DMS153 treated with DMSO at 0.1 percent for 48 hours (cell line): ENCODE data around the gene FAM24B.
"Not testable (repeated sequence)": the region's sequence is repeated elsewhere in the genome, so short reads cannot be mapped to it uniquely, and the experiment has no call there.

Source experiments
- DNase-seq: peaks from one replicate; lab custom pipeline; 2025; ENCODE audit not compliant: unreplicated experiment; lab: John Stamatoyannopoulos, UW

The FAM24B gene, protein sequence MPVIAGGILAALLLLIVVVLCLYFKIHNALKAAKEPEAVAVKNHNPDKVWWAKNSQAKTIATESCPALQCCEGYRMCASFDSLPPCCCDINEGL

DNA sequence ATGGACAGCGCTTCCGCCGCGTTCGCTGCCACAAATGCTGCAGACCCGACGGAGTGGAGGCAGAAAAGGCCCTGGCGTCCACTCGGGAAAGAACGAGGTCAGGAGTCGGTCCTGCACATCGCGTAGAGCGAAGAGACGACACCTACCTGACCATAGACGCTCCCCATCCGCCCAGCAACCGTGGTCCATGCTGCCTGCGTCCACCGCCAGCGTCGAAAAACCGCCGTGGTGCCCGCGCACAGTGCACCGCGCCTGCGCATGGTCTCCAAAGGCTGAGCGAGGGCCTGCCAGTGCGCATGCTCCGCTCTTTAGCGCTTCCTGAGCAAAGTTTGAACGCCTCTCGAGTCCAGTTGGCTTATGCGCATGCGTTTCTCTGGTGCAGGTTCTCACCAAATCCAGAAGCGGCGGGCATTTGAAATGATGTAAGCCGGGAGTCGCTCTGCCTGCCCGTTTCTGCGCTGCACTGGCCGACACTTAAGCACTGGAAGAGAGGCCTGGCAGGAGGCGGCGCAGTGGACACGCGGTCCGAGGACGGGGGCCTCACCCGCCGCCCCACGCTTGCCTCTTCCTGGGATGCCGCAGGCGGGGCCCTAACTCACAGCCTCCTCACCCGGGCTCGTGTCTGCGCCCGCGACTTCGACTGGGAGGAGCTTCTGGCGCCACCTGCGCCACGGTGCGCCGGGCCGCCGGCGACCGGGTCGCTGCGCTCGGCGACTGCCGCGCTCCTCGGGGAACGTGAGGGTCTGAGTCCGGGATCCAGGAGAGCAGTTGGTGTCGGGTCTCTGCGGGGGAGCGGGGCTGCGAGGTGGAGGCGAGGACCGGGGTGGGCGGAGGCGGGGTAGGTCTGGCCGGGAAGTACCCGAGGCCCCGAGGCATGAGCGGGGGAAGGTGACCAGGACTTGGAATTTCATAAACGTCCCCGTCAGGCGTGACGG is at the start of gene FAM24B:
TSS of gene FAM24B (minus strand) at position 243 of the 935 bp plus-strand sequence. CDS start 29,066 bp downstream, outside the sequence.
- DNase-seq, result peak; percentile 99

DNA sequence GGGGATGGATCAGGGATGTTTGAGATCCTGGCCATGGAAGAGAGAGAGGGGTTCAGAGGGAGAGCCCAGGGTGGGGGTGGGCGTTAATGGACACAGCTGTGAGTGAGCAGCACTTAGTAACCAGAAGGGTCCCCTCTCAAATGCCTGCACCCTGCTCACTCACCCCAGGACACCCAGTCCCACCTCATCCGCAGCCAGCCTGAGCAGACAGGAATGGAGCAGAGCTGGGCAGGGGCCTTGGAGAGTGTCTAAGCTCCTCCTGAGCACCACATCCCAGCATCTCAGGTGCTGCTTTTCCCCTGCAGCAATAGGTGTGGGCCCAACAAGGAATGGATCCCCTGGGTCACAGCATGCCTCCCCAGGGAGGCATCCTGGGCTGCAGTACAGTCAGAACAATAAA is 36.3 kb upstream of the FAM24B start:
- DNase-seq, result no peak

DNA sequence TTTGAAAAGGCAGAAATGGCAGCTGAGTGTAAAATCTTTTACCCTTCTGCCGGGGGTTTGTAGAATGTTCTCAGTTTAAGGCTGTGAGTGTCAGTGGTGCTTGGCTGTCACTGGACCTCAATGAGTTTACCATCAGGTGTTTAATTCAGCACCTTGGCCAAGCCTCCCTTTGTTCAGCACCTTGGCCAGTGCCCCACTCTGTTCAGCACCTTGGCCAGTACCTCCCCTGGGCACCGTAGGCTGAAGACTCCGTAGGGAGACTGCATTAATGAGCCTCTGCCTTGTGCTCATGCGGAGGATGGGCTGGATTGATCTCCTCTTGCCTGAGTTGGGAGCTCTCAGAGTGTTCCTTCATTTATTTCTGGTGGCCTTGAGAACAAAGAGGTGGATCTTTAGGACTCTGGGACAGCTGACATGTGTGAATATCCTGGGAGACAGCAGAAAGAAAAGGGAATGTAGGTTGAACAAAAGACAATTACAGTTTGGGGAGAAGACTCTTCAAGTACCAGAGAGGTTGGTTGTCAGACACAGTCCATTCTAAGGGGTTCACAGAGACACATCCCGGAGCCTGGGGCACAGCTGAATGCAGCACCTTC is 32.6 kb upstream of the FAM24B start:
- no peak for DNase-seq

DNA sequence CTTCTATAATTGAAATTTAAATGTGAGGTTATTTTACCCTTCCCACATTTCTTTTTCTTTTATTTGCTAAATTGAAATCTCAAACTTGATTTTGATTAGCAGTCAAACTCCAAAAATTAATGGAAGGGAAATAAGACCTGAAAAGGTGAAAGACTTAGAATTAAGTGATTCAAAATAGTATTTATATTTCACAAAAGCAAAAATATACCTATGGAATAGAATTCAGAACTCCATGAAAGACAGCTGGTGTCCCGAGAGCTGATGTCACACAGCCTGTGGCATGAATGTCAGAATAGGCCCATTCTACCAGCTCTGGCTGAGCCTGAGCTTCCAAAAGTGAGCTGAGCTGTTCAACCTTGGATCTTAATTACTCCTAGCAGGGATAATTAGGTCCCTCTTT is 30.9 kb upstream of the FAM24B start, which contains the start of gene FAM24A:
TSS of gene FAM24A (plus strand) at position 301 of the 400 bp plus-strand sequence. CDS start 1,025 bp downstream, outside the sequence.
- no peak for DNase-seq

DNA sequence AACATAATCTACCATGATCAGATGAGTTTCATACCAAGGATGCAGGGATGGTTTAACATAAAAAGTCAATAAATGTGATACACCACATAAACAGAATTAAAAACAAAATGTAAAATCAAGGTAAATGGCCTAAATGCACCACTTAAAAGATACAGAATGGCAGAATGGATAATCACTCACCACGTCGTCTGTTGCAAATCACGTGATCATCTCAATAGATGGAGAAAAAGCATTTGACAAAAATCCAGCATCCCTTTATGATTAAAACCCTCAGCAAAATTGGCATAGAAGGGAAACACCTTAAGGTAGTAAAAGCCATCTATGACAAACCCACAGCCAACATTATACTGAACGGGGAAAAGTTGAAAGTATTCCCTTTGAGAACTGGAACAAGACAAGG is 24.5 kb upstream of the FAM24B start:
- DNase-seq, result not testable (repeated sequence)

DNA sequence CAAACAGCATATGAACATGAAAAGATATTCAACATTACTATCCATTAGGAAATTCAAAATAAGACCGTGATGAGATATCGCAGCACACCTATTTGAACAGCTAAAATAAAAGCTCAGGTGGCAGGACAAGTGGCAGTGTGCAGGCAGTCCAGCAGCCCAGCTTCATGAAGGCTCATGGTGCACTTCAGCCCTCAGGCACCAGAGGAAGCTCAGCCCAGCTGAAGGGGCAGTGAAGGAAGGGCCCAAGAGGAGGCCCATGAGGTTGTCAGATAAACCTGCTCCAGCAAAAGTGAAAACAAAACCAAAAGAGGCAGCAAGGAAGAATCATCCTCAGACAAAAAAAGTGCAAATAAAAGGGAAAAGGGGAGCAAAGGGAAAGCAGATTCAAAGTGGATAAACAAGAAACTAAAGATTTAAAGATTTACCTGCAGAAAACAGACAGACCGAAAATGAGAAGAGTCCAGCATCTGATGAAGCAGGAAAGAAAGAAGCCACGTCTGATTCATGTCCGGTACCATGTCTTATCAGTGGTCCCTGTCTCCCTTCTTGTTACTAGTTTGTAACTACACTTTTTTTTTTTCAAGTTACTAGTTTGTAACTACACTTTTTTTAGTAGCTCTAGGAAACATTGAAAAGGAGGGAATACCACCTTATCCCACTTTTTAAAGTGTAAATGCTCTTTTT is 15.0 kb upstream of the FAM24B start:
- DNase-seq, result no peak

DNA sequence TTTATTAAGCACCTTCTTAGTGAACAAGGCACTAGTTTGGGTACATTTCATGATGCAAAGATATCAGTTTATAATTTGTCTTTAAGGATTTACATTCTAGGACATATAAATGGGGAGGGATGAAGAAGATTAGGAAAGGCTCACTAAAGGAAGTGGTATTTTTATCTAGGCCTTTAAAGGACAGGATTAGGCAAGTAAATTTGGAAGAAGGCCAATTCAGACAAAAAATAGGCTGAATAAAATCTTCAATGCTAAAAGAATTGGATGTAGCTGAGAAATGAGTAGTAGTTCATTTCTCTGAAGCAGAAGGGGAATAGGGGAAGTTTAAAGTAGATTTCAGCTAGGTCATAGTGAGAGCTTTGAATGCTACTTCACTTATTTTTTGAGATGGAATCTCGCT is 4.8 kb upstream of the FAM24B start:
- no peak for DNase-seq

DNA sequence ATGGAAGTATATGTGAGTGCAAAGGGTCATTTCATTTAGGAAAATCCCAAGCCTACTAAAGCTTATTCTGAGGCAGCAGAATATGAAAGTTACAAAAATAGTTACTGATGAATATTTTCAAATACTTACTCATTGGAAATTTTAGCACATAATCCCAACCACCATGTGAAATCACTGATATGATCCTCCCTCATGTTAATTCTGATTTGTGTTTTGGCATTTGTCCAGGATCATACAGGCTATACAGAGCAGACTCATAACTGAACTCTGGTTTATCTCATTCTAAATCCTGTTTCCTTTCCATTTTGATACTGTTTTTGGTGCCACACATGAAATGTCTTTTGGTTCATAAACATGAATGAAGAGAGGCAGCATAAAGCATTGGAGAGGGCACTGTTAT is 3.4 kb upstream of the FAM24B start:
- no peak for DNase-seq

DNA sequence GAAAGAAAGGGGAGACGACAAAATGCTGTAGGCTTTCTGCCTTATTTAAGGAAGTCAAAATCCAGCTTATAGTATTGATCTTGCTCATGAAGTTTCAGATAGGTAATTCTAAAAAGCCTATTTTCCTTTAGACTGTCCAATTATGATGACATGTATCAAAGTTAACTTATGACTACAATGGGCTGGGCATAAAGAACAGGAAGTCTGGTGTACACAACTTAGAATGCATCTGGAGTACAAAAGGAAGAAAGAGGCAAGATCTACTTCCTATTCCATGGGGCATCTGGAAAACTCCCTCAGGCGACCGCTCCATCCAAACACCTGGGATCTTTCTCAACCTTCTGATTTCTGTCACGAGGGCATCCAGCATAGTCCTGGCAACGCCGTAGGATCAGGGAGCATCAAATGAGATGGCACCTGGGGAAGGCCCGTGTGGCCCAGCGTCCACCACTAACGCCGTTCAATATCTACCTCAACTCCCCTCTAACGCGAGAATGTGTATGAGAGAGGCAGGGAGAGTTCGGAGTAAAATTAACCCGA is 512 bp downstream of the FAM24B start:
- no peak for DNase-seq

DNA sequence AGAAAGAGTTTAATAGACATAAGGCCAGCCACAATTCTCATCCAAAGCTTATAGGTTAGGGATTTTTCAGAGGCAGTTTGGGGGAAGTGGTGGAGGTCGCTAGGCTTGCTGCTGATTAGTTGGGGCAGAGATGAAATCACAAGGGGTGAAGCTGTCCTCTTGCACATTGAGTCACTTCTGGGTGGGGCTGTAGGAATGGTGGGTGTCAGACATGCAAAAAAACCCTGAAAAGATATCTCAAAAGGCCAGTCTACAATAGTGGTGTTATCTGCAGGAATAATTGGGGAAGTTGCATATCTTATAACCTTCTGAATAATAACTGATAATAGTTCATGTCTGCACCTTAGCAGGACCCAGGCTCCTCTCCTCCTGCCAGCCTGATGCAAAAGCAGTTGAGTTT is 2.1 kb downstream of the FAM24B start:
- DNase-seq, result no peak

DNA sequence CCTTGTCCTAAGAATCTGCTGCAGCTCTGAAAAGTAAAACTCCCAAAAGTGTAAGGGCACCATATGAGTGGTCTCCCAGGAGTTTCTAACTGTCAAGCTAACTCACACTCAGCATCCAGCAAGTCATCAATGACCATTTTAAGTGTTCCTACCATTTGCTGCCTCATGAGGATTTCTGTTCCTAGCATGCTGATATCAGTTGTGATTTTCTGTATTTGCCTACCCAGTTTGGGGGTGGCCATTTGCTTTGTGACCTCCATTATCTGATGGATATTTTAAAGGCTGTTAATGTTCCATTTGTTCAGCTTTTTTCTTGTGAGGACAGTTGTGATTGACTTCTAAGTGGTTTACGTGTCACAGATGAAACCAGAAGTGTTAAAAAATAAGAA is 2.9 kb downstream of the FAM24B start:
- DNase-seq, result no peak

DNA sequence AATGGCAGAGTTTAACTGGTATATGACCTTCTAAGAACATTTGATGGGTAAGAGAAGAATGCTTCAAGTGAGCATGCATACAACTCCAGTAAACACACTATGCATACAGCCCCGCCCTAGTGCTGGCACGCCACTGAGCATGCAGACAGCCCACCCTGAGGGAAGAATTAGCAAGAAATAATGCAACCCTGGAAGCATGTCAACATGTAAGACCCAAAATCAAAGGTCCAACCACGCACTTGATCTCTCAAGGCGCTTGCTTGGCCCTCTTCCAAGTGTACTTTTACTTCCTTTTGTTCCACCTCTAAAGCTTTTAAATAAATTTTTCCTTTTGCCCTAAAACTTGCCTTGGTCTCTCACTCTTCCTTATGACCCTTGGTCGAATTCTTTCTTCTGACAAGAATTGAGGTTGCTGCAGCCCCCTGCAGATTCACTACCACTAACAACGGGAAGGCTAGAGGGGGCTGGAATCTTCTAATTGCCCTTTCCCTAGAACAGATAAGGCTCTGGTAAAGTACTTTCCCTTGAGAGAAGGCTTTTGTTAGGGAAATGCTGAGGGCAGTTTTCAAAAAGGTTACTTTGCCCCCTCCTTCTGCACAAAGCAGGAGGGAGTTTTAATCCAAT is 3.4 kb downstream of the FAM24B start:
- DNase-seq, result no peak

DNA sequence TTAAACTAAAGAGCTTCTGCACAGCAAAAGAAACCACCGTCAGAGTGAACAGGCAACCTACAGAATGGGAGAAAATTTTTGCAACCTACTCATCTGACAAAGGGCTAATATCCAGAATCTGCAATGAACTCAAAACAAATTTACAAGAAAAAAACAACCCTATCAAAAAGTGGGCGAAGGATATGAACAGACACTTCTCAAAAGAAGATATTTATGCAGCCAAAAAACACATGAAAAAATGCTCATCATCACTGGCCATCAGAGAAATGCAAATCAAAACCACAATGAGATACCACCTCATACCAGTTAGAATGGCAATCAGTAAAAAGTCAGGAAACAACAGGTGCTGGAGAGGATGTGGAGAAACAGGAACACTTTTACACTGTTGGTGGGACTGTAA is 7.4 kb downstream of the FAM24B start:
- not testable (repeated sequence) for DNase-seq

DNA sequence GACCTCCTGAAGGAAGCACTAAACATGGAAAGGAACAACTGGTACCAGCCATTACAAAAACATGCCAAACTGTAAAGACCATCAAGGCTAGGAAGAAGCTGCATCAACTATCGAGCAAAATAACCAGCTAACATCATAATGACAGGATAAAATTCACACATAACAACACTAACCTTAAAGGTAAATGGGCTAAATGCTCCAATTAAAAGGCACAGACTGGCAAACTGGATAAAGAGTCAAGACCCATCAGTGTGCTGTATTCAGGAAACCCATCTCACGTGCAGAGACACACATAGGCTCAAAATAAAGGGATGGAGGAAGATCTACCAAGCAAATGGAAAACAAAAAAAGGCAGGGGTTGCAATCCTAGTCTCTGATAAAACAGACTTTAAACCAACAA is 10.6 kb downstream of the FAM24B start:
- not testable (repeated sequence) for DNase-seq

DNA sequence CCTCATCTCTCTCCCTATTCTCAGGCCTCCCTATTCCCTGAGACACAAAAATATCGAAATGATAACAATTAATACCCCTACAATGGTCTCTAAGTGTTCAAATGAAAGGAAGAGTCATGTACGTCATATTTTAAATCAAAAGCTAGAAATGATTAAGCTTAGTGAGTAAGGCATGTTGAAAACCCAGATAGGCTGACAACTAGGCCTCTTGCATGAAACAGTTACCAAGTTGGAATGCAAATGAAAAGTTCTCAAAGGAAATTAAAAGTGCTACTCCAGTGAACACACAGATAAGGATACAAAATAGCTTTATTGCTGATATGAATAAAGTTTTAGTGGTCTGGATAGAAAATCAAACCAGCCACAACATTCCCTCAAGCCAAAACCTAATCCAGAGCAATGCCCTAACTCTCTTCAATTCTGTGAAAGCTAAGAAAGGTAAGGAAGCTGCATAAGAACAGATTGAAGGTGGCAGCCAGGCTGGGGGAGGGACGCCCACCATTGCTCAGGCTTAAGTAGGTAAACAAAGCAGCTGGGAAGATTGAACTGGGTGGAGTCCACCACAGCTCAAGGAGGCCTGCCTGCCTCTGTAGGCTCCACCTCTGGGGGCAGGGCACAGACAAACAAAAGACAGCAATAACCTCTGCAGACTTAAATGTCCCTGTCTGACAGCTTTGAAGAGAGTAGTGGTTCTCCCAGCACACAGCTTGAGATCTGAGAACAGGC is 12.5 kb downstream of the FAM24B start:
- DNase-seq, result not testable (repeated sequence)

DNA sequence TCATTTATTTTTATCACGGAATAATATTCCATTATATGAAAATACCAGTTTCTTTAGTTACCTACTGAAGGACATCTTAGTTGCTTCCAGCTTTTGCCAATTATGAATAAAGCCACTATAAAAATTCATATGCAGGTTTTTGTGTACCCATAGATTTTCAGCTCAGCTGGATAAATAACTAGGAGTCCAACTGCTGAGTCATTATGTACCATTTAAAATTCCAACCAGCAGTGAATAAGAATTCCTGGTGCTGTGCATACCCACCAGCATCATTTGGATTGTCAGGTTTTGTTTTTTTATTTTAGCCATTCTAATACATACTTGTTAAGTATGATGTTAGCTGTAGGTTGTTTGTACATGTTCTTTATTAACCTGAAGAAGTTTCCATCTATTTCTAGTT is 14.5 kb downstream of the FAM24B start:
- DNase-seq, result no peak

DNA sequence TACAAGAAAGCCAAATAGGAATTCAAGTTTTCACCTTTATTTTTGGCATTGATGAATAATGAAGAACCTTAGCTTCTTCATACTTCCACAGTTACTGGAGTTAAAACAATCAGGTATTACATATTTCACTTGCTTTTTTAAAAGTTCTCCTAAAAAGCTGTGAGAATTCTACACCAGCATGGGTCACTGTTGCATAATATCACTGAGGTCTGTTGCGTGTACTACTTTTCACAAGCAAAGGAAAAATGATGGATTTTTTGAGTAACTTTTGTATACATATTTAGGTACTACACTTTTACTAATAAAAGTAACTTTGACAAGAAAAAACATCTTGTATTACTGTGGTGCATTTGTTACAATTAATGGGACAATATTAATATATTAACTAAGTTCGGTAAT is 15.2 kb downstream of the FAM24B start:
- no peak for DNase-seq

DNA sequence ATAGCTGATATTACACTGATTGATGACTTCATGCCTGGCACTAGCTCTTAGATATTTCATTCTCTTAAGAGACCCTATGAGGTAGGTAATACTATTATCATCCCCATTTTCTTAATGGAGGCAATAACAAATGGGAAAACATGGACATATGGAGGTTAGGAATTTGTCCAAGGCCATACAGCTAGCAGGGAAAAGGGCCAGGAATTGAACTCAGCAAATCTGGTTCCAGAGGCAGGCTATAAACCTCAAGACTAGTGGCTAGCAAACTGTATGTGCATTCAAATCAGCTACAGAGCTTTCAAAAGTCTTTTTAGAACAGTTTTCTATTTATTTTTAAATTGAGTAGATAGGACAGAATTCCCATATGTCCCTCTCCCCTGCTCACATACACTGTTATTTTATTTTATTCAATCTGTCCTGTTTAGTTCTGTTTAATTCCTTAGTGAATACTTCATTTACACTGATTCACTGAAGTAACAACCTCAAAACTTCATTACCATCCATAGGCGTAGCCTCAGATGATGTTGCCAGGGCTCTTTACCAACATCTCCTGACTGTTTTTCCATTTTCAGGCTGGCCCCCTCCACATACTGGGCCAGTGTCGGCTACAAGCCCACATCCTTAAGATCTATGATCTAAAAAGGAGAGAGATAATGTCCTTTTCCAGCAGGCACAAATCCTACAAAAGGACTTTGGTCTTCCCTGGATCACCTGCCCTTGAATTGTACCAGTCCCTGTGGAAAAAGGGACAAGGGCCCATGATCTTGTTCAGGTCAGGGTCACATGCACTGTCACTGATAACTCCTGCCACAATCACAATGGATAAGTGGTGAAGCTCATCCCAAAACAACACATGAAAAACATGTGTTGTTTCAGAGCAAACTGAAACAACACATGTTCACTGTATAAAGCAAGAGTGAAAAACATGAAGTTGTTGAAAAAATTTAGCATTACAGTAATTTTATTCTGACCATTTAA is 15.9 kb downstream of the FAM24B start:
- DNase-seq, result no peak

DNA sequence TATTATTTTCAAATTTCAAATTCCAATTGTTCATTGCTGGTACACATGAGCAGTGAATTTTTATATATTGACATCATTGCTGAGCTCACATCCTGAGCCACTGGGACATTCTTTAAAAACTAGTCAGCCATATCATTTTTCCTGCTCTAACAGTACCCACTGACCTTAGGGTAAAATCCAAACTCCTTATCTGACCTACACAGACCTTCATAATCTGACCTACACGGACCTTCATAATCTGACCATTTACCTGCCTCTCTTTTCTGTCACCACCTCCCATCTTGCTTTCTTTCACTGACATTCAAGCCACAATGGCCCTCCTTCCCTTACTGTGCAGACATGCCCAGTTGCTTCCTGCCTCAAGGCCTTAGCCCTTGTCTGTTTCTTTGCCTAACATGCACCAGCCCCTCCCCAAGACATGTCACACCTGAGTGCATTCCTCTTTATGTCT is 17.6 kb downstream of the FAM24B start:
- no peak for DNase-seq
